ENCODE results near the gene RBM6.
A peak's percentile ranks its signal among the peaks of the same experiment; 100 is the strongest.

The RBM6 gene

DNA sequence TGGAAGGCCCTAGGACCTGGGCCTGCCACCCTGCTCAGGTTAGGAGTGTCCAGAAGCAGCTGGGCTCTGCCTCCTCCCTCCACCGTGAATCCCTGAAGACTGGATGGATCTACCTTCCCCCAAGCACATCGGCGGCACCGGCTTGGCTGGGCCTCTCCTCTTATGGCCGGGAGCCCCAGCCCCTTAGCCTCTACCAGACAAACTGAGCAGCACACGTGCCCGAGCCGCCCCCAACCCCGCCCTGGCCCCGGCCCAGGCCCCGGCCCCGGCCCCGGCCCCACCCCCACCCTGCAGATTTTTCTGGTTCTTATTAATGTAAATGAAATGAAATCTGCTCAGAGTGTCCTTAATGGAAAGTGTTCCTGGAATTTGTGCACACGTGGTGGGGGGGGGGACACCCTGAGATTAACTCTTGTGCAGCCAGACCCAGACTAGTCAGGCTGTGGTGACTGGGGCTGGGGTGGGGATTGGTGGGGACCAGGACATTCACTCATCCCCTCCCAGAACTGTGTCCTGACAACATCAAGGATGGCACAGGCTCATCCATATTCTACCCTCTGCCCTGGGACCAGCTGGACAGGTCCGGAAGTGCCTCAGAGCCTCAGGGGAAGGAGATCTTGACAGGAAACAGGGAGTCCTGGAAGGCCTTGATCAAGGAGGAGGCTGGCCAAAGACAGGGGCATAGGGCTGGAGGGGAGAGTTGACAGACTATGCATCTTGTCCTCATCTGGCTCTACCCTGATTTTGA, 184.3 kb downstream of the RBM6 start:
- intact Hi-C loops (cut with DNase I), result no loop called here
- peak in 3 of 10 donors; percentile 24 to 59 (median 54) for DNase-seq

DNA sequence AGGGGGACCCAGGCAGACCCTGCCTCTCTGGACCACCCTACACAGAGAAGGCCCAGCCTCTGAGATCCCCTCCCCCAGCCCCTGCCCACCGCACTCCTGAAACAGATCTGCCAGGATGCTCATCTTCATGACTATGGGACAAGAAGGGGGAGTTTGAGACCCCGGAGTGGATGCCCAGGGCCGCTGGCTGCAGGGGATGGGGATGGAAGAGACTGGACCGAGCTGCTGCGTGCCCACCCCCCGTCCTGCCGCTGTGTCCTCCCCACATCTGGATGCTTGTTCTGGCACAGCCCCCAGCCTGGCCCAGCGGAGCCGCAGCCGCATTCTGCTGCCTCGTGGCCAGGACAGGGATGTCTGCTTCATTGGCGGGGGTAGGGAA, 184.8 kb downstream of the RBM6 start:
- intact Hi-C loops (cut with DNase I), result no loop called here
- DNase-seq, result peak in 4 of 10 donors; percentile 26 to 67 (median 62)

DNA sequence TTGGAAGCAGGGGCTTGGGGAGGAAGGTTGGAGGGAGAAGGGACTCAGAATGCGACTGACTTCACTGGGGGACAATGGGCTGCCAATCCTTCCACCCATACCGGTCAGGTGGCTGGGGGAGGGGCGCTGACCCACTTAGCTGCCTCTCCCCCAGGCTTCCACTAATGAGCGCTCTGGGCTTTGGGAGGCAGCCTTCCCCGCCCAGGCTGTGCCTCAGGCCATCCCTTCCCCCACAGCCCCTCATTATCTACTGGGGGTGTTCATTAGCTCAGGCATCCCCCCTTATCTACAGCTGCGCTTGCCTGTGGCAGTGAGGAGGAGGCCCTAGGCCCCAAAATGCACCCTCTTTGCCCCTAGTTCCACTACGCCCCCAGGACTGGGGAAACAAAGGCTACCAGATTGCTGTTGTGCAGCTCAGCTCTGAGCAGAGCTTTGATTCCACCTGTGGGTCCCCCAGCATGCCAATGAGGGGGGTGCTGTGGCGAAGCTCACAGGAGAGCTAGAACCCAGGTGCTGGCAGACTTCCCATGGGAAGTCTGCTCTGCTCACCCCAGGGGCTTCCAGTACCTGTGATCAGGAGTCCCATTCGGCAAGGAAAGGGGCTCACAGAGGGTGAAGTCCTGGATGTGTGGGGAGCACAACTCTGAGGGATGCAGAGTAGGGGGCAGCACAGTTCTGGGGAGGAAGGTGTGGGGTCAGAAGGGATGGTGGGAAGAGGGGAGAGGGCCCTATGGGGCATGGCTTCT, 185.8 kb downstream of the RBM6 start:
- intact Hi-C loops (cut with DNase I), result no loop called here
- DNase-seq, result peak in 3 of 10 donors; percentile 9 to 54 (median 34)

DNA sequence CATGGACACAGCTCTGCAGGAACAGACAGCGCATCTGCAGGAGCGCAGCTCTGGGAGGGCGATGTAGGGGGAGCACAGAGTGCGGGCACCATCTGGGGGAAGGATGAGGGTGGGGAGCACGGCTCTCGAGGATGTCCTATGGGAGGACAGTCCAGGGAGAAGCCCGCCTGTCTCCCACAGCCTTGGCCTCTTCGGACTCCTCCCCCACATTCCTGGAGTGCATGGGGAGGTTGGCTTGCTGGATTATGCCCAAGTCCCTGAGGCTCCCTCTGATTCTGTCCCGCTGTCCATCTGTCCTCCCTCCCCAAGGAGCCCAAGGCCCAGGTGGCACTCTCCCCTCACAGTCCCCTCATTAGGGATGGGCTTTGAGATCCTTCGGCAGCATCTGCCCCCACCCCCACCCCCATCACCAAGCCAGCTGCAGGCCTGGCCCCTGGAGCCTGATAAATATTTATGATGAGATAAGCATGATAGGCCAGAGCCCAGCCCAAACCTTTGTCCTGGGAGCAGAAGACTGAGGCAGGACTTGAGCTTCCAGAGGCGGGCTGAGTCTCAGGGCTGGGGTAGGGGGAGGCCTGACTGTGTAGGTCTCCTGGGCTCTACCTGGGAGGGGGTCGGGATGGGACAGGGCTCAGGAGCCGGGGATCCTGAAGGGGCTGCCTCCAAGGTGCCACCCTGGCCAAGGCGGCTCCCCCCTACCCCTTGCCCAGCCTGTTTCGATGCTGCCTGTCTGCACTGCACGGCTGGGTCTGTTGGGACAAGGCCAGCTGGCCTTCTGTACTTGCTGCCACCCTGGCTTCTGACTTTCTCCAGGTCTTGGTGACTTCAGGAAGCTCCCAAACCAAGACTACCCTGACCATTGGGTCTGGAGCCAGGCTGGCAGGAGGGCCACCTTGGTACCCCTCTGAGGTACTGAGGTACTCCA, 186.6 kb downstream of the RBM6 start:
- intact Hi-C loops (cut with DNase I), result no loop called here
- peak in 4 of 10 donors; percentile 4 to 80 (median 65) for DNase-seq
